ENCODE data around the gene TMEM238. TPM values are rescaled to one million over a fixed set of nuclear protein-coding genes. Genes with fewer than 3 reads are reported as not detected.

The TMEM238 gene
- total and polyA plus RNA-seq, 2 donors (not counting 3 experiments of a cell fraction or from before 2014, with no cell fraction given), result 0.18 to 0.35 TPM

DNA sequence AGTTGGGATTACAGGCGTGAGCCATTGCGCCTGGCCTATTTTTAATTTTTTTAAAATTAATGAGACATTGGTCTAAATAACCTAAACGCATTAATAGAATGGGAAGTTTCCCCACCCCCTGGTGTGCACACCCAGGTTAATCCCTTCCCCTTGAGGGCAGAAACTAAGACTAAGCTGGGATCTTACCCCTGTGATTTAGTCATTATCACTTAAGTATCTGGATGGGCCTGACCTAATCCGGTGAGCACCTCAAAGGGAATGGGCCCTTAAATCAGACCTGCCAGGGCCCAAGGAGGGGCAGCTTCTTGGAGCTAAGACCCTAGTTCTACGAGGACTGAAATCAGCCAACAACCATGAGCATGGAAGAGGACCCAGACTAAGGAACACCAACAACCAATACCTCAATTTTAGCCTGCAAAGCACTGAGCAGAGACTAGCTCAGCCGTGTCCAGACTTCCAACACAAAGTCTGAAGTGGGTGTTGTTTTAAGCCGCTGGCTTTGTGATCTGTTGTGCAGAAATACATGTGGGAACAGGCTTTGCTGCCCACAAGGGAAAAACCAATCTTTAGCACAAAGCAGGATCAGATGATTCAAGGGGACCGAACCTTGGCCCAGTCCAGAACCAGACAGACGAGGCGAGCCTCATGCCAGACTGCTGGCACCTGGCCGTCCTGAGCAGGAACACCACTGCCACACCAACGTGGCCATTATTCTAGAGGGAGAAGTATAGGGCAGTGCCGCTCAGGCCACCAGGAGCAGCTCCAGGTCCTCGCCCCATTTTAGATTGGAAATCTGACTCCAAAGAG, 16.4 kb upstream of the TMEM238 start:
- Histone ChIP-seq H3K79me2 (ENCODE audit: control insufficient read depth, insufficient read depth, low read length) (peaks cover 33% of the 10 kb centered on the region), H3K4me2 (ENCODE audit: insufficient read depth, low read length) (no peak overlapping the region), H3K9ac (replicated peaks; ENCODE audit: extremely low read depth, insufficient read depth, low read length) (no peak overlapping the region), H4K20me1 (replicated peaks; ENCODE audit: control insufficient read depth, extremely low read depth, insufficient read depth, low read length) (no peaks in the 10 kb centered on the region), H3K9me1 (replicated peaks; ENCODE audit: control insufficient read depth, extremely low read depth, insufficient read depth, low read length) (no peaks in the 10 kb centered on the region), H3K9me3 (replicated peaks; ENCODE audit: control insufficient read depth, insufficient read depth, low read length) (no peaks in the 10 kb centered on the region), H3K27ac (ENCODE audit: insufficient read depth, low read depth, low read length) (no peak overlapping the region), H3K27me3 (ENCODE audit: control insufficient read depth in 2 of 2, insufficient read depth in 2 of 2, low read length in 2 of 2) (no peaks in the 10 kb centered on the region), H3K36me3 (ENCODE audit: control insufficient read depth in 2 of 2, extremely low read depth in 1 of 2, insufficient read depth in 2 of 2, low read length in 2 of 2) (peaks cover 17 to 23% of the 10 kb centered on the region in 2 experiments), H2AFZ (ENCODE audit: low read depth, low read length) (no peak overlapping the region), H3K4me1 (ENCODE audit: control insufficient read depth, extremely low read depth, insufficient read depth, low read length) (no peaks in the 10 kb centered on the region), H3K4me3 (replicated peaks in 1 of 3; ENCODE audit: insufficient read depth in 1 of 3, low read depth in 1 of 3, low read length in 3 of 3) (no peak overlapping the region)
- DNase-seq (ENCODE audit: low read depth, low spot score) (no peak), FAIRE-seq (no peak)
- dilution Hi-C loops (cut with MboI; ENCODE audit: extremely low pct_ligation_motif_present, low sequenced_read_pairs), result no loop called here
- no TSS peak for BruUV-seq (replicated peaks)
- POLR2A ChIA-PET, result no interaction called here
- TF ChIP-seq, protein P1, sequence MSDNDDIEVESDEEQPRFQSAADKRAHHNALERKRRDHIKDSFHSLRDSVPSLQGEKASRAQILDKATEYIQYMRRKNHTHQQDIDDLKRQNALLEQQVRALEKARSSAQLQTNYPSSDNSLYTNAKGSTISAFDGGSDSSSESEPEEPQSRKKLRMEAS (IDR thresholded peaks at IDR 0.05; ENCODE audit: insufficient read depth, insufficient read length), result no peak
- TF ChIP-seq POLR2A (IDR thresholded peaks at IDR 0.05; ENCODE audit: low read depth, low read length), result peak; percentile 7
- intact Hi-C loops (cut with micrococcal nuclease), result no loop called here
- CTCF ChIA-PET, result interaction anchor here (1.2 kb wide), 1 partner anchor 99 kb away, joined by 3 read pairs; no protein-coding TSS in a partner anchor

DNA sequence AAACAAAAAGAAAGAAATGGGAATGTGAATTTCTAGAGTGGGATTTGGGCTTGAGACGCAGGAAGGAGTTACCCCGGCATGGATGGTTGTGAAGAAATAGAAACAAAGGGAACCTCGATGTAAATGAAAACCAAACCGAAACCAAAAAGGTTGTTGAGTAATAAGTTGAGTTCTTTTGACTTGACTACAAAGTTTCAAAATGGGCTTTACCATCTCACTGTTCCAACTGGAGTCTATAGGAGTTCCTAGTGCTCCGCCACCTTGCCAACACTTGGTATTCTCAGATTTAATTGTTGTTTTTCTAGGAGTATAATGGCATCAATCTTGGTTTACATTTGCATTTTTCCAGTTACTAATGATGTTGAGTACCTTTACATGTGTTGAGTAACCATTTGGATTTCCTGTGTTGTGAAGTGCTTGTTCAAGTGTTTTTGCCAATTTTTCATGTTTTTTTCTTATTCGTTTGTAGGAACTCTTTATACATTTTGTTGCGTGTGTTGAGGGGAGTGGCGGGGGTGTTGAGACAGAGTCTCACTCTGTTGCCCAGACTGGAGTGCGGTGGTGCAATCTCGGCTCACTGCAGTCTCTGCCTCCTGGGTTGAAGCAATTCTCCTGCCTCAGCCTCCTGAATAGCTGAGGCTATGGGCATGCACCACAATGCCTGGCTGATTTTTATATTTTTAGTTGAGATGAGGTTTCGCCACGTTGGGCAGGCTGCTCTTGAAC, 14.3 kb upstream of the TMEM238 start:
- no TSS peak for BruUV-seq (replicated peaks)
- ChIA-PET CTCF (interaction anchor here (1.1 to 1.2 kb wide), 2 partner anchors 9 to 106 kb away, joined by 3 read pairs; partner anchors contain the start of gene UBE2S), POLR2A (no interaction called here)
- no peak for FAIRE-seq
- no peak for TF ChIP-seq POLR2AphosphoS5 (IDR thresholded peaks at IDR 0.05; ENCODE audit: insufficient read depth, low read depth, low read length)
- TF ChIP-seq, protein P1 (IDR thresholded peaks at IDR 0.05; ENCODE audit: insufficient read depth, insufficient read length), result no peak
- TF ChIP-seq GATA2 (IDR thresholded peaks at IDR 0.05; ENCODE audit: insufficient read depth, insufficient read length, low read depth, low read length), result no peak
- no peak for TF ChIP-seq MYC (IDR thresholded peaks at IDR 0.05; ENCODE audit: low read depth, low read length)
- no peak for TF ChIP-seq FOS (IDR thresholded peaks at IDR 0.05; ENCODE audit: borderline replicate concordance, insufficient read depth, low read length)
- Histone ChIP-seq H3K4me3 (replicated peaks in 1 of 3; ENCODE audit: insufficient read depth in 1 of 3, low read depth in 1 of 3, low read length in 3 of 3) (no peak overlapping the region), H3K79me2 (ENCODE audit: control insufficient read depth, insufficient read depth, low read length) (peaks cover 18% of the 10 kb centered on the region), H3K27me3 (ENCODE audit: control insufficient read depth in 2 of 2, insufficient read depth in 2 of 2, low read length in 2 of 2) (no peaks in the 10 kb centered on the region), H3K4me2 (ENCODE audit: insufficient read depth, low read length) (no peak overlapping the region), H3K9me3 (replicated peaks; ENCODE audit: control insufficient read depth, insufficient read depth, low read length) (no peaks in the 10 kb centered on the region), H3K9ac (replicated peaks; ENCODE audit: extremely low read depth, insufficient read depth, low read length) (no peak overlapping the region), H3K9me1 (replicated peaks; ENCODE audit: control insufficient read depth, extremely low read depth, insufficient read depth, low read length) (no peaks in the 10 kb centered on the region), H3K4me1 (ENCODE audit: control insufficient read depth, extremely low read depth, insufficient read depth, low read length) (no peaks in the 10 kb centered on the region), H2AFZ (ENCODE audit: low read depth, low read length) (no peak overlapping the region), H3K36me3 (ENCODE audit: control insufficient read depth in 2 of 2, extremely low read depth in 1 of 2, insufficient read depth in 2 of 2, low read length in 2 of 2) (peaks cover 17 to 18% of the 10 kb centered on the region in 2 experiments), H4K20me1 (replicated peaks; ENCODE audit: control insufficient read depth, extremely low read depth, insufficient read depth, low read length) (no peaks in the 10 kb centered on the region), H3K27ac (ENCODE audit: insufficient read depth, low read depth, low read length) (no peak overlapping the region)
- no peak for DNase-seq (ENCODE audit: low read depth, low spot score)
- dilution Hi-C loops (cut with MboI; ENCODE audit: extremely low pct_ligation_motif_present, low sequenced_read_pairs) (no loop called here), intact Hi-C loops (cut with micrococcal nuclease) (no loop called here)
